A549 (cell line): Measurements from ENCODE around the gene LBP.

ENCODE experiments used
- EP300 ChIP-seq, 2 experiments: fragments of >200 bp; sonication (Bioruptor Twin); formaldehyde crosslinking; IDR thresholded peaks; 2 replicates in 1 of 2; 3 replicates in 1 of 2; pipeline ENCODE4 v1.6.1; 2016 to 2017
- SMC3 ChIP-seq: fragments of >200 bp; sonication (Bioruptor Twin); formaldehyde crosslinking; IDR thresholded peaks from 3 replicates; pipeline ENCODE4 v1.6.1; 2018; ENCODE audit warnings: inconsistent platforms
- TP53 ChIP-seq: fragments of 250-450 bp; sonication (Bioruptor Pico); IDR thresholded peaks from 2 replicates; pipeline ENCODE4 v1.5.0; 2021; ENCODE audit warnings: mild to moderate bottlenecking, moderate library complexity
- TF ChIP-seq, protein P1 (sequence below): fragments of >200 bp; sonication (Bioruptor Twin); formaldehyde crosslinking; IDR thresholded peaks from 3 replicates; pipeline ENCODE4 v1.5.1; 2016

DNA sequence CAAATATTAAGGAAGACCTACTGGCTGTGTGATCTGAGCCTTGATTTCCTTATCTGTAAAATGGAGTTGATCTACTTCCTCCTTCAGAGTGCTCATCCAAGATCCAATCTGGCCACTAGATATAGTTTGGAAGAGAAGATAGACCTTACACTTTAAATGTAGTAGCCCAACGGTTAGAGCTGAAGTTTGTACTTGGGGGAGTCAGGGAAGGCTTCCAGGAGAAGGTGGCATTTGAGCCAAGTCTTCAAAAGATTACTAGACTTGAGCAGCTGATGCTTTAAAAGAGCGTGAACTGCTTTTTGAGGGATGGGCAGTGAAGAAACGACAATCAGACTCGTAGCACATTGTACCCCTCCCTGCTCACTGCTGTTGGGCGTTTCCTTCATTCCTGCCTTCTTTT, 3.6 kb downstream of the LBP start:
- TF ChIP-seq, protein P1, sequence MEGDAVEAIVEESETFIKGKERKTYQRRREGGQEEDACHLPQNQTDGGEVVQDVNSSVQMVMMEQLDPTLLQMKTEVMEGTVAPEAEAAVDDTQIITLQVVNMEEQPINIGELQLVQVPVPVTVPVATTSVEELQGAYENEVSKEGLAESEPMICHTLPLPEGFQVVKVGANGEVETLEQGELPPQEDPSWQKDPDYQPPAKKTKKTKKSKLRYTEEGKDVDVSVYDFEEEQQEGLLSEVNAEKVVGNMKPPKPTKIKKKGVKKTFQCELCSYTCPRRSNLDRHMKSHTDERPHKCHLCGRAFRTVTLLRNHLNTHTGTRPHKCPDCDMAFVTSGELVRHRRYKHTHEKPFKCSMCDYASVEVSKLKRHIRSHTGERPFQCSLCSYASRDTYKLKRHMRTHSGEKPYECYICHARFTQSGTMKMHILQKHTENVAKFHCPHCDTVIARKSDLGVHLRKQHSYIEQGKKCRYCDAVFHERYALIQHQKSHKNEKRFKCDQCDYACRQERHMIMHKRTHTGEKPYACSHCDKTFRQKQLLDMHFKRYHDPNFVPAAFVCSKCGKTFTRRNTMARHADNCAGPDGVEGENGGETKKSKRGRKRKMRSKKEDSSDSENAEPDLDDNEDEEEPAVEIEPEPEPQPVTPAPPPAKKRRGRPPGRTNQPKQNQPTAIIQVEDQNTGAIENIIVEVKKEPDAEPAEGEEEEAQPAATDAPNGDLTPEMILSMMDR, result no peak
- no peak for TF ChIP-seq EP300 (IDR thresholded peaks at IDR 0.05)
- no peak for TF ChIP-seq SMC3
- TF ChIP-seq TP53 (CRISPR knock-in tag), result no peak
